Activated CD4-positive, alpha-beta T cell treated with anti-CD3 and anti-CD28 coated beads, Interleukin-2, amount 10 ng/mL, durations not matched to agents 7 days and 5 days (primary cell): ENCODE measurements around the gene TXN2. TPM values are rescaled to one million over a fixed set of nuclear protein-coding genes. Genes with fewer than 3 reads are reported as not detected.

ENCODE experiments used
- CTCF ChIA-PET: fragments of 350-600 bp; sonication (Branson Sonifier 250); formaldehyde crosslinking; loops from one replicate; lab custom pipeline; 2021; ENCODE audit warnings: antibody characterized with exemption; lab: Charles Lee
- POLR2A ChIA-PET: fragments of 350-600 bp; sonication (Branson Sonifier 250); formaldehyde crosslinking; loops from one replicate; lab custom pipeline; 2021; ENCODE audit warnings: antibody characterized with exemption; lab: Charles Lee
- DNase-seq: peaks from one replicate; pipeline ENCODE4 v3.0.0-alpha.2; 2020
- H3K27ac Mint-ChIP-seq: one replicate; pipeline ENCODE4 v1.8.0; 2021; ENCODE audit warnings: mild to moderate bottlenecking, moderate library complexity, mixed read lengths
- H3K27me3 Mint-ChIP-seq: one replicate; pipeline ENCODE4 v1.8.0; 2021; ENCODE audit warnings: mixed read lengths
- H3K36me3 Mint-ChIP-seq: one replicate; pipeline ENCODE4 v1.8.0; 2021; ENCODE audit warnings: low read depth, mixed read lengths
- H3K4me1 Mint-ChIP-seq: one replicate; pipeline ENCODE4 v1.8.0; 2021; ENCODE audit warnings: mixed read lengths
- H3K4me3 Mint-ChIP-seq: one replicate; pipeline ENCODE4 v1.8.0; 2021; ENCODE audit warnings: mild to moderate bottlenecking, moderate library complexity, mixed read lengths
- H3K9me3 Mint-ChIP-seq: one replicate; pipeline ENCODE4 v1.8.0; 2021; ENCODE audit warnings: mixed read lengths
- total RNA-seq, 2 experiments: library from RNA; stranded (reverse); gene quantifications; one replicate each; pipeline ENCODE4 v1.2.3, GENCODE V29; 2021

Gene TXN2
- total RNA-seq, 2 experiments from 2014 or later = 74.3 to 75.5 TPM

DNA sequence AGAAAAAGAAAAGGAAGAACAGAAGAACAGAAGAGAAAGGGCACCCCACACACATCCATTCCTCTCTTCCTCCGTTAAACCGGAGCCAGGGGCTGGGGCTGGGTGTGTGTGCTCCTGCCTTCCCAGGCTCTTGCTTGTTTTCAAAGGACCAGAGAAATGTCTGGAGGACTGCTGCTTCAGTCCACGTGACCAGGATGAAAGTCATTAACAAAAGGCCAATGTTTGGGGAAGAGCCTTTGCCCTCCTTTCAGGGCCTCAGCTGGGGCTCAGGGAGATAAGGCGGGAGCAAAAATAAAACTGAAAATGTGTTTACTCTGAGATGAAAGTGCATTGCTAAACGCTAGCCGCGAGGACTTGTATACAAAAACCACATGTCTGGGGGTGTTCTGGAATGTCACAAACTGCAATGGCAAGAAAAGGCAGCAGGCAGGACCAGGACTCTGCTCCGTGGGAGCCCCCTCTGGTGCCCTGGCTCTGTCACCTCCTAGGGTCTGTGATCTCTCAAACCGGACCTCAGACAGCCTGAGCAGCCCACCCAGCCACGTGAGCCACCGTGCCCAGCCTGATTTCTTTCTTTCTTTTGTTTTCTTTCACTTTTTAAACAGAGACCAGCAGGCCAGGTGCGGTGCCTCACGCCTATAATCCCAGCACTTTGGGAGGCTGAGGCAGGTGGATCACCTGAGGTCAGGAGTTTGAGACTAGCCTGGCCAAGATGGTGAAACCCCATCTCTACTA, 62.1 kb downstream of the TXN2 start:
- Mint-ChIP-seq H3K4me3 (peak overlapping the region; percentile 47), H3K4me1 (peaks cover 43% of the 10 kb centered on the region), H3K36me3 (no peaks in the 10 kb centered on the region), H3K27ac (peak overlapping the region; percentile 86), H3K9me3 (no peaks in the 10 kb centered on the region), H3K27me3 (no peaks in the 10 kb centered on the region)
- ChIA-PET POLR2A (no interaction called here), CTCF (no interaction called here)
- DNase-seq = peak; percentile 18

DNA sequence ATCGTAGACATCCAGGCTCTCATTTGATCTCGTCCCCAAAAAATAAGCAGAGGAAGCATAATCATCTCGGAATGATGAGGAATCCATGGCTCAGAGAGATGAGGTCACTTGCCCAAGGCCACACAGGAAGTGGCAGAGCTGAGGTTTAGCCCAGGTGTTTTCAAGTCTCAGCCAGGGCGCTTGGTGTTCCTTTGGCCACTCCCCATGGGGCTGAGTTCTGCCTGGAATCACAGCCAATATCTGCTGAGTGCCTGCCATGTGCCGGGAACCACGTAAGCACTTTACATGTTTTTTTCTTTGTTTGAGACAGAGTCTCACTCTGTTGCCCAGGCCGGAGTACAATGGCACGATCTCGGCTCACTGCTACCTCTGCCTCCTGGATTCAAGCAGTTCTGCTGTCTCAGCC, 64.2 kb downstream of the TXN2 start:
- Mint-ChIP-seq H3K4me1 (peaks cover 42% of the 10 kb centered on the region), H3K4me3 (no peak overlapping the region), H3K27me3 (no peaks in the 10 kb centered on the region), H3K36me3 (peaks cover 2% of the 10 kb centered on the region), H3K27ac (no peak overlapping the region), H3K9me3 (no peaks in the 10 kb centered on the region)
- ChIA-PET CTCF (interaction anchor here (0.6 to 1.4 kb wide), 4 partner anchors 12 to 119 kb away, joined by 3 read pairs; no protein-coding TSS in a partner anchor), POLR2A (no interaction called here)
- no peak for DNase-seq

Other genes starting within 250 kb of the TXN2 start
- 10 to 100 TPM; 77.0 to 85.4 TPM for gene APOL2, start 242.1 kb downstream of the TXN2 start, total RNA-seq
- gene APOL1, start 228.5 kb downstream of the TXN2 start, total RNA-seq = 10 to 100 TPM; 50.9 to 60.0 TPM
- gene MYH9, start 93.7 kb downstream of the TXN2 start, total RNA-seq = 1,000 to 10,000 TPM in 1 of 2 experiments, 100 to 1,000 TPM in 1; 881 to 1,009 TPM
- 10 to 100 TPM; 14.3 to 17.1 TPM for gene FOXRED2, start 25.4 kb upstream of the TXN2 start, total RNA-seq
- gene EIF3D, start 47.5 kb upstream of the TXN2 start, total RNA-seq = 100 to 1,000 TPM; 189 to 194 TPM
- gene CACNG2, start 222.1 kb upstream of the TXN2 start, total RNA-seq = not detected